Breast epithelium (tissue), 4 donors: ENCODE measurements around the gene QDPR. TPM values are rescaled to one million over a fixed set of nuclear protein-coding genes. Genes with fewer than 3 reads are reported as not detected.

Source experiments
- DNase-seq, 2 donors: peaks; one replicate each; pipeline ENCODE4 v3.0.0-alpha.2; 2019; ENCODE audit warnings: low spot score in 2 of 2
- H3K27ac ChIP-seq, 2 donors: fragments of 200-600 bp; sonication (generic) in 1 of 2; one replicate each; pipeline ENCODE4 v1.5.1; 2016 to 2019; ENCODE audit warnings: mild to moderate bottlenecking in 1 of 2
- H3K27me3 ChIP-seq, 2 donors: fragments of 200-600 bp; sonication (generic) in 1 of 2; one replicate each; pipeline versions ENCODE4 v1.5.1 to v1.6.0; 2017 to 2019; ENCODE audit warnings: control low read depth in 1 of 2, mild to moderate bottlenecking in 1 of 2
- H3K36me3 ChIP-seq: fragments of 200-600 bp; one replicate; pipeline ENCODE4 v1.5.1; 2019
- H3K4me1 ChIP-seq, 2 donors: fragments of 200-600 bp; sonication (generic); one replicate each; pipeline ENCODE4 v1.5.1; 2016 to 2019; ENCODE audit warnings: control low read depth in 1 of 2
- H3K4me3 ChIP-seq, 3 donors: fragments of 200-600 bp; sonication (generic); 1 replicate in 2 of 3; 2 replicates in 1 of 3; pipeline ENCODE4 v1.5.1; 2016 to 2019; ENCODE audit warnings: mild to moderate bottlenecking in 3 of 3, moderate library complexity in 2 of 3
- H3K9me3 ChIP-seq, 2 donors: fragments of 200-600 bp; sonication (generic) in 1 of 2; one replicate each; pipeline ENCODE4 v1.5.1; 2016 to 2019; ENCODE audit warnings: control low read depth in 1 of 2
- POLR2A ChIP-seq: fragments of 450-650 bp; IDR thresholded peaks from one replicate; pipeline ENCODE4 v1.6.1; 2016; ENCODE audit warnings: antibody characterized with exemption, mild to moderate bottlenecking, moderate library complexity
- POLR2AphosphoS5 ChIP-seq, 3 donors: sonication (generic); formaldehyde crosslinking; IDR thresholded peaks; one replicate each; pipeline ENCODE4 v1.6.1; 2017; ENCODE audit warnings: antibody characterized with exemption in 3 of 3
- intact Hi-C: fragments of 100-400 bp; cut with DNase I; formaldehyde crosslinking; loops from one replicate; pipeline ENCODE4 v1.15.1; 2023; ENCODE audit warnings: low total_unique reads
- total RNA-seq, 3 donors: library from RNA; depleted of rRNA; stranded (reverse); fragments of >200 nt; gene quantifications; one replicate each; pipeline ENCODE4 v1.1.0, GENCODE V29; 2016
- TF ChIP-seq, protein P1 (sequence below), 3 donors: fragments of 450-650 bp; IDR thresholded peaks; one replicate each; pipeline ENCODE4 v1.5.1; 2016 to 2017; ENCODE audit warnings: antibody characterized with exemption in 3 of 3, mild to moderate bottlenecking in 3 of 3, moderate library complexity in 3 of 3

QDPR gene
- total RNA-seq, 3 donors from 2014 or later: 15.1 to 27.4 (median 18.9) TPM

DNA sequence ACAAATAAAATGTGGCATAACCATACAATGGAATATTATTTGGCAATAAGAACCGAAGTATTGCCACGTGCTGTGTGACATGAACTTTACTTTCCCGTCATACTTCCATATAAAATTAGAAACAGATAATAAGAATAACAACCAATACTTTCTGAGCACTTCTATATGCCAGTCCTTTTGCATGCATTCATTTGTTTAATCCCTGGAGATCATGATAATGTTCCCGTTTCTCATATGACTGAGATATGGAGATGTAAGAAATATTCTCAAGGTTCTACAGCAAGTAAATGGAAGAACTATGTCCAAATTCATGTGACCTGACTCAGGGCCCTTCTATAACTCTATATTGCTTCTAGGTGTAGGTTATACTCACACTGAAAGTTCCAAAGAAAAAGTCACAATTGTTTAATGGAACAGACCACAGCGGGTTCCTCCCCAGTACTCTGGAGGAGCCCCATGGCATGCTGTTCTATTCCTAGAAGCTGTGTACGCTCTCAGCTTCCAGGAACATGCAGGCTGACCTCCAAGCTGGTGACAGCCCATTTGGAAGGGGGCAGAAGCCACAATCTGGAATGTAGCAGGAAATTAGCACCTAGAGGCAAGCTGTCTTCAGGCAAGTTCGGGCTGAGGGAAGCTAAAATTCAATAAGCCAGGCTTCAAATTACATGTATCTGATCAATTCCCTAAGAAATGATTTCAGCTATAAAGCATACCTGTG, 31.5 kb downstream of the QDPR start:
- Histone ChIP-seq H3K27me3 (no peaks in the 10 kb centered on the region), H3K4me3 (no peak overlapping the region), H3K9me3 (peaks cover 3 to 16% of the 10 kb centered on the region in 2 donors), H3K4me1 (no peaks in the 10 kb centered on the region), H3K36me3 (no peaks in the 10 kb centered on the region), H3K27ac (no peak overlapping the region)
- intact Hi-C loops: no loop called here
- TF ChIP-seq POLR2AphosphoS5 (IDR thresholded peaks at IDR 0.05) (no peak), POLR2A (no peak)
- TF ChIP-seq, protein P1, sequence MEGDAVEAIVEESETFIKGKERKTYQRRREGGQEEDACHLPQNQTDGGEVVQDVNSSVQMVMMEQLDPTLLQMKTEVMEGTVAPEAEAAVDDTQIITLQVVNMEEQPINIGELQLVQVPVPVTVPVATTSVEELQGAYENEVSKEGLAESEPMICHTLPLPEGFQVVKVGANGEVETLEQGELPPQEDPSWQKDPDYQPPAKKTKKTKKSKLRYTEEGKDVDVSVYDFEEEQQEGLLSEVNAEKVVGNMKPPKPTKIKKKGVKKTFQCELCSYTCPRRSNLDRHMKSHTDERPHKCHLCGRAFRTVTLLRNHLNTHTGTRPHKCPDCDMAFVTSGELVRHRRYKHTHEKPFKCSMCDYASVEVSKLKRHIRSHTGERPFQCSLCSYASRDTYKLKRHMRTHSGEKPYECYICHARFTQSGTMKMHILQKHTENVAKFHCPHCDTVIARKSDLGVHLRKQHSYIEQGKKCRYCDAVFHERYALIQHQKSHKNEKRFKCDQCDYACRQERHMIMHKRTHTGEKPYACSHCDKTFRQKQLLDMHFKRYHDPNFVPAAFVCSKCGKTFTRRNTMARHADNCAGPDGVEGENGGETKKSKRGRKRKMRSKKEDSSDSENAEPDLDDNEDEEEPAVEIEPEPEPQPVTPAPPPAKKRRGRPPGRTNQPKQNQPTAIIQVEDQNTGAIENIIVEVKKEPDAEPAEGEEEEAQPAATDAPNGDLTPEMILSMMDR (IDR thresholded peaks at IDR 0.05): no peak
- no peak for DNase-seq

DNA sequence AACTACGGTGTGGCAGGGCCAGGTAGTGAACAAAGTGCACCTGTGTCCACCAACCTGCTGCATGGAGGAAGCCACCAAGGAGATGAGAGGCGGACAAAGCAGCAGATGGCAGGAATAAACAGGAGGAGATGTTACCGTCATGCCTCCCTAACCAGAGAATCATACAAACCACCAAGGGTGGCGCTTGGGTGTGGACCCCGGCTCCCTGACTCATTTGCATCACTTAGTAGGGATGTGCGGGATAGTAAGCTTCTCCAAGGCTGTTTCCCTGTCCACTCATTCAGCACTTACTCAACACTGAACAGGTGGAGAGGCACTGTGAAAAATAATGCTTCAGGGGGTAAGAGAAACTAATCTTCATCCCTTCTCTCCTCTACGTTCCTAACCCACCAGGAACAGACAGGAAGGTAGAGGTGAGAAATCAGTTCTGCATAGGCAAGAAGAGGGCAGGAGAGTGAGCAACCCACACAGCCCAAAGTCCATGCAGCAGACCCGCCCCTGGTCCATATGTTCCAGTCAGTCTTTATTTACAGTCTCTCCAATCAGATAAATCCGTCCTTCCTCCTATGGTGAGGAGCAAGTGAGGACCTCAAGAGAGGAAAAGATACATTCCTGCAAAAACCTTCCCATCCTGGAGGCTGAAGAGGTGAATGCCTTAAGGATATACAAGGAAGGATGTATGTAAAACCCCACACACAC, 34.0 kb downstream of the QDPR start:
- Histone ChIP-seq H3K27me3 (no peaks in the 10 kb centered on the region), H3K36me3 (no peaks in the 10 kb centered on the region), H3K27ac (no peak overlapping the region), H3K4me3 (no peak overlapping the region), H3K4me1 (no peaks in the 10 kb centered on the region), H3K9me3 (peaks cover 3 to 16% of the 10 kb centered on the region in 2 donors)
- no peak for TF ChIP-seq POLR2A
- TF ChIP-seq, protein P1 (IDR thresholded peaks at IDR 0.05): no peak
- no peak for TF ChIP-seq POLR2AphosphoS5 (IDR thresholded peaks at IDR 0.05)
- intact Hi-C loops: no loop called here
- DNase-seq: no peak

DNA sequence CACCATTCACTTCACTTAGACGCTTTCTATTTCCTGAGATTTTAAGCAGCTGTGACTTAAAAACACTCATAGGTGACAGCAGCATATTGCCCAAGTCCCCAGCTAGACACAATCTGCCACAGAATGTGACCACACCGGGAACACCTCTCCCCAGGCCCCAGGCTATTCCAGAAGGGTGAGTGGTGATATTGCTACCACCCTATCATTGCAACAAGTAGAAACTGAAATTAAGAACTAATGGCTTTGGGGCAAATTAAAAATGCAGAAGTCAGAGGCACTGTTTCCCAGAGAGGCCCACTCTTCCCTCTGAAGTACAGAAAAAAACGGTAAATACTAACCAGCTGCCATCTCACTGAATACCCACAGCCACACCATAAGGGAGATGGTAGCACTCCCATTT, 35.0 kb downstream of the QDPR start:
- no peaks in the 10 kb centered on the region for H3K27me3 ChIP-seq
- no peak overlapping the region for H3K27ac ChIP-seq
- H3K4me3 ChIP-seq: no peak overlapping the region
- no peaks in the 10 kb centered on the region for H3K36me3 ChIP-seq
- peaks cover 3 to 16% of the 10 kb centered on the region in 2 donors for H3K9me3 ChIP-seq
- no peaks in the 10 kb centered on the region for H3K4me1 ChIP-seq
- intact Hi-C loops: no loop called here
- DNase-seq: no peak
- TF ChIP-seq, protein P1 (IDR thresholded peaks at IDR 0.05): no peak
- TF ChIP-seq POLR2A: no peak
- no peak for TF ChIP-seq POLR2AphosphoS5 (IDR thresholded peaks at IDR 0.05)

DNA sequence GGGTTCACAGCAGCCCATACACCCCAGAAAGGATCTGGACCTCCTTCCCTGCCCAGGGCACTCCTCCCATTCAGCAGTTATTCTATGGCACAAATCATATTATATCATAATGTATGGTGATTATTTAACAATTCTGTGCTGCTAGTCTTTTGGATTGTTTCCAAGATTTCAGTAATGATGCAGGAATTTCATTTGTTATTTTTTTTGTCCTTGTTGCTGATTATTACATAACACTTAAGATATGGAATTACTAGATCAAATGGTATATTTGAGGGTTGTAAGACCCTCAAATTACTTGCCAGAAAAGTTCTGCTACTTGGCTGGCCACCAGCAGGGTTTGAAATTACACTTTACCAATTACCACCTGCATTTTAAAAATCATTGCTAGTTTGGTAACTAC, 36.4 kb downstream of the QDPR start:
- H3K27me3 ChIP-seq: no peaks in the 10 kb centered on the region
- intact Hi-C loops: no loop called here
- no peaks in the 10 kb centered on the region for H3K4me1 ChIP-seq
- H3K4me3 ChIP-seq: no peak overlapping the region
- DNase-seq: no peak
- H3K36me3 ChIP-seq: no peaks in the 10 kb centered on the region
- TF ChIP-seq POLR2AphosphoS5 (IDR thresholded peaks at IDR 0.05) (no peak), POLR2A (no peak)
- TF ChIP-seq, protein P1 (IDR thresholded peaks at IDR 0.05): no peak
- no peak overlapping the region for H3K27ac ChIP-seq
- peaks cover 0 to 5% of the 10 kb centered on the region in 2 donors for H3K9me3 ChIP-seq

DNA sequence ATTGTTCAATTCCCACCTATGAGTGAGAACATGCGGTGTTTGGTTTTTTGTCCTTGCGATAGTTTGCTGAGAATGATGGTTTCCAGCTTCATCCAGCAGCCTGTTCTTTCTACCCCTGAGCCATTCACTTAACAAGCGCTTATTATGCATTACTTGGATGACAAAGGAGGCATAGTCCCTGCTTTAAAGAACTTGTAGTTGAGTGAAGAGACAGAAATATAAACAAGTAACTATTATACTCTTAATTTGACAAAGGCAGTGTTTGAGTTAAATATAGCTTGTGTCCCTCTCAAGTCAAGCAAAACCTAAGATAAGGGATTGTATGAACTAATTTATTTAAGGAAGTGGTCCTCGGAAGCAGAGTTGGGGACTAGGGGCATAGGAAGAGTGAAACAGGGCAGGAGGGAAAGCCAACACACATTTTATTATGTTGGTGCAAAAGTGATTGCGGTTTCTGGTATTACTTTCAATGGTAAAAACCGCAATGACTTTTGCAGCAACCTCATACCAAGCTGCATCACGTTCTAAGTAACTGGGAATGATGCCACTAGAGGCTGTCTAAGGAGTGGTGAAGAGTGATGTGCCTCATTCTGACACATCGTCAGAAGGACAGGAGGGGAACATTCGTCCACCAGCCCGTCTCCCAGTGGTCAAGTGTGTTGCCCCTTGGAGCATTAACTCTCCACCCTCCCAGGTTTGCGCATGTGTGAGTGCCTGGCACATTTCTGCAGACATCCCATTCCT, 41.8 kb downstream of the QDPR start:
- H3K4me1 ChIP-seq: no peaks in the 10 kb centered on the region
- no peak overlapping the region for H3K4me3 ChIP-seq
- no peak for DNase-seq
- no peaks in the 10 kb centered on the region for H3K36me3 ChIP-seq
- TF ChIP-seq POLR2A: no peak
- no peak overlapping the region for H3K27ac ChIP-seq
- intact Hi-C loops: no loop called here
- no peaks in the 10 kb centered on the region for H3K27me3 ChIP-seq
- H3K9me3 ChIP-seq: no peaks in the 10 kb centered on the region
